ENCODE results near the gene AMD1.
A peak's percentile ranks its signal among the peaks of the same experiment; 100 is the strongest.

The AMD1 gene

DNA sequence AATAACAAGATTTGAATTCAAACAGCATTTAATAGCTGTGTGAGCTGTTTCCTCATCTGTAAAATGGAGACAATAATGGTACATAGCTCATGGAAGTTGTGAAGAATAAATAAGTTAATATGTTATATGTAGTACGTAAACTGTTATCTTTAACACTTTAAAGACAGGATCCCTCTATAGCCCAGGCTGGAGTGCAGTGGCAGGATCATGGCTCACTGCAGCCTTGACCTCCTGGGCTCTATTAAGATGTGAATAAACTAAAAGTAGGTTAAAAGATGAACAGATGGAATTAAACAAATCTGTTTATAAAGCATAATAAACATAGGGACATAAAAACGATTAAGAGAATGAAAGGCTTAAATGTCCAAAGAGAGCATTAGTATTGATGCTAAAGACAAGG, 3.0 kb downstream of the AMD1 start:
- Histone ChIP-seq H3K79me2 (ENCODE audit: low read length) (peaks cover 80% of the 10 kb centered on the region), H3K4me1 (ENCODE audit: low read length) (peaks cover 30% of the 10 kb centered on the region), H3K9me3 (replicated peaks; ENCODE audit: insufficient read depth, low read length) (no peaks in the 10 kb centered on the region), H3F3A (ENCODE audit: insufficient read depth, low read length) (peaks cover 25% of the 10 kb centered on the region), H3K27me3 (replicated peaks; ENCODE audit: insufficient read depth, low read length) (0 out of 2 replicates have a peak, but pooled peaks cover 3% of the 10 kb centered on the region), H3K4me3 (ENCODE audit: low read length) (peak overlapping the region; percentile 94), H3K27ac (ENCODE audit: low read length) (no peak overlapping the region), H2AFZ (ENCODE audit: low read length) (no peak overlapping the region), H3K9ac (ENCODE audit: low read length) (peak overlapping the region; percentile 97; the same call in 1 of the 2 replicates), H4K20me1 (ENCODE audit: insufficient read depth, low read length) (peaks cover 68% of the 10 kb centered on the region), H3K36me3 (replicated peaks; ENCODE audit: insufficient read depth, low read length) (no peaks in the 10 kb centered on the region), H3K4me2 (ENCODE audit: low read depth, low read length) (peak overlapping the region; percentile 80), H3K9me2 (replicated peaks; ENCODE audit: insufficient read depth, low read length) (no peaks in the 10 kb centered on the region)
- no peak for DNase-seq
- TF ChIP-seq EZH2phosphoT487 (IDR thresholded peaks at IDR 0.05; ENCODE audit: low read length): no peak
- no peak for TF ChIP-seq EZH2 (optimal IDR thresholded peaks at IDR 0.05; ENCODE audit: low read depth, low read length)
- TF ChIP-seq, protein P1, sequence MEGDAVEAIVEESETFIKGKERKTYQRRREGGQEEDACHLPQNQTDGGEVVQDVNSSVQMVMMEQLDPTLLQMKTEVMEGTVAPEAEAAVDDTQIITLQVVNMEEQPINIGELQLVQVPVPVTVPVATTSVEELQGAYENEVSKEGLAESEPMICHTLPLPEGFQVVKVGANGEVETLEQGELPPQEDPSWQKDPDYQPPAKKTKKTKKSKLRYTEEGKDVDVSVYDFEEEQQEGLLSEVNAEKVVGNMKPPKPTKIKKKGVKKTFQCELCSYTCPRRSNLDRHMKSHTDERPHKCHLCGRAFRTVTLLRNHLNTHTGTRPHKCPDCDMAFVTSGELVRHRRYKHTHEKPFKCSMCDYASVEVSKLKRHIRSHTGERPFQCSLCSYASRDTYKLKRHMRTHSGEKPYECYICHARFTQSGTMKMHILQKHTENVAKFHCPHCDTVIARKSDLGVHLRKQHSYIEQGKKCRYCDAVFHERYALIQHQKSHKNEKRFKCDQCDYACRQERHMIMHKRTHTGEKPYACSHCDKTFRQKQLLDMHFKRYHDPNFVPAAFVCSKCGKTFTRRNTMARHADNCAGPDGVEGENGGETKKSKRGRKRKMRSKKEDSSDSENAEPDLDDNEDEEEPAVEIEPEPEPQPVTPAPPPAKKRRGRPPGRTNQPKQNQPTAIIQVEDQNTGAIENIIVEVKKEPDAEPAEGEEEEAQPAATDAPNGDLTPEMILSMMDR (IDR thresholded peaks at IDR 0.05; ENCODE audit: low read length): no peak

DNA sequence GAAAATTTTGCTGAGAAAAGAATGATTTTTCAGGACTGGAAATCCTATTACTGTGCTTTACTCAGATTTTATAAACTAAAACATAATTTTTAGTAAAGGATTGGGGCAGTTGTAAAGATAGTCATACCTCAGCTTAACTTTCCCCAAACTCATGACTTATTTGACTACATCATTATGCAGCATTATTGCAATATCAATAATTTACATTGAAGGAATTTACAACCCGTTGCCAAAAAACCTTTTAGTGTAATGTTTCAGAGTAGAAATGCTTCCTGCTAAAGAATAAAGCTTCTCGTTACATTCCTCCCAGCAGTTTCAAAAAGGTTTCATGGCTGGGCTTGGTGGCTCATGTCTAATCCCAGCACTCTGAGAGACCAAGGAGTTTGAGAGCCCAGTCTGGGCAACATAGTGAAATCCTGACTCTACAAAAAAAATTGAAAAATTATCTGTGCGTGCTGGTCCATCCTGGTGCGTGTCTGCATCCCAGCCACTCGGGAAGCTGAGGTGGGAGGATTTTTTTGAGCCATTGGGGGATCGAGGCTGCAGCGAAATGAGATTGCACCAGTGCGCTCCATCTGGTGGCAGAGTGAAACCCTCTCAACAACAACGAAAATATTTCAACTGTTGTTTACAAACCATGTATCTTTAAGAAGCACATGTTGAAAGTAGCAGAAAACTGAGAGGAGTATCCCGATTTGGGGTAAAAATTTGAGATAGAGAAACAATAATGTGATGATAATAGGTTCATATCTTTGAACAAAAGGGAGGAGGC, 4.4 kb downstream of the AMD1 start:
- Histone ChIP-seq H3K9me3 (replicated peaks; ENCODE audit: insufficient read depth, low read length) (no peaks in the 10 kb centered on the region), H4K20me1 (ENCODE audit: insufficient read depth, low read length) (peaks cover 82% of the 10 kb centered on the region), H3K27me3 (replicated peaks; ENCODE audit: insufficient read depth, low read length) (no peaks in the 10 kb centered on the region), H3K4me3 (ENCODE audit: low read length) (peak overlapping the region; percentile 94; the same call in 1 of the 2 replicates), H2AFZ (ENCODE audit: low read length) (no peak overlapping the region), H3K36me3 (replicated peaks; ENCODE audit: insufficient read depth, low read length) (no peaks in the 10 kb centered on the region), H3K27ac (ENCODE audit: low read length) (no peak overlapping the region), H3K4me2 (ENCODE audit: low read depth, low read length) (peak overlapping the region; percentile 80), H3K9me2 (replicated peaks; ENCODE audit: insufficient read depth, low read length) (no peaks in the 10 kb centered on the region), H3K4me1 (ENCODE audit: low read length) (peaks cover 32% of the 10 kb centered on the region), H3K79me2 (ENCODE audit: low read length) (peaks cover 94% of the 10 kb centered on the region), H3K9ac (ENCODE audit: low read length) (no peak overlapping the region), H3F3A (ENCODE audit: insufficient read depth, low read length) (peaks cover 17% of the 10 kb centered on the region)
- TF ChIP-seq EZH2 (optimal IDR thresholded peaks at IDR 0.05; ENCODE audit: low read depth, low read length): no peak
- TF ChIP-seq, protein P1 (IDR thresholded peaks at IDR 0.05; ENCODE audit: low read length): peak; percentile 63
- peak; percentile 32 for DNase-seq

DNA sequence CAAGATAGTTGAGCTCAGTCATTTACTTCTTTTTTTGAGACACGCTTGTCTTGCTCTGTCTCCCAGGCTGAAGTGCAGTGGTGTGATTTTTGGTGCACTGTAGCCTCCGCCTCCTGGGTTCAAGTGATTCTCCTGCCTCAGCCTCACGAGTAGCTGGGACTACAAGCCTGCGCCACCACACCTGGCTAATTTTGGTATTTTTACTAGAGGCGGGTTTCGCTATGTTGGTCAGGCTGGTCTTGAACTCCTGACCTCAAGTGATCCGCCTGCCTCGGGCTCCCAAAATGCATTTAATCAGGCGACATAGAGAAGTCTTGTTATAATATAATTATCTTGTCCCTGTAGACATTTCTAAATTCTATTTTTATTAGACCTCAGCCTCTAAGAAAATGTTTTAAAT, 6.1 kb downstream of the AMD1 start:
- H3K4me1 ChIP-seq (ENCODE audit: low read length): peaks cover 41% of the 10 kb centered on the region
- H3K79me2 ChIP-seq (ENCODE audit: low read length): peaks cover 100% of the 10 kb centered on the region
- H3K9me3 ChIP-seq (replicated peaks; ENCODE audit: insufficient read depth, low read length): no peaks in the 10 kb centered on the region
- TF ChIP-seq EZH2phosphoT487 (IDR thresholded peaks at IDR 0.05; ENCODE audit: low read length) (no peak), EZH2 (optimal IDR thresholded peaks at IDR 0.05; ENCODE audit: low read depth, low read length) (no peak)
- TF ChIP-seq, protein P1 (IDR thresholded peaks at IDR 0.05; ENCODE audit: low read length): no peak
- no peak overlapping the region for H3K9ac ChIP-seq (ENCODE audit: low read length)
- H3K27ac ChIP-seq (ENCODE audit: low read length): no peak overlapping the region
- H3K4me3 ChIP-seq (ENCODE audit: low read length): no peak overlapping the region
- peaks cover 99% of the 10 kb centered on the region for H4K20me1 ChIP-seq (ENCODE audit: insufficient read depth, low read length)
- H3K36me3 ChIP-seq (replicated peaks; ENCODE audit: insufficient read depth, low read length): no peaks in the 10 kb centered on the region
- peaks cover 13% of the 10 kb centered on the region; the same call in 1 of the 2 replicates for H3F3A ChIP-seq (ENCODE audit: insufficient read depth, low read length)
- H3K4me2 ChIP-seq (ENCODE audit: low read depth, low read length): no peak overlapping the region
- H2AFZ ChIP-seq (ENCODE audit: low read length): no peak overlapping the region
- H3K9me2 ChIP-seq (replicated peaks; ENCODE audit: insufficient read depth, low read length): no peaks in the 10 kb centered on the region
- DNase-seq: no peak
- no peaks in the 10 kb centered on the region for H3K27me3 ChIP-seq (replicated peaks; ENCODE audit: insufficient read depth, low read length)

Data from MM.1S (cell line).